SK-N-MC (cell line): ENCODE measurements around the gene DNAJB11.

Experiments used
- DNase-seq: peaks from one replicate; pipeline ENCODE4 v3.0.0-alpha.2; 2011; ENCODE audit warnings: low read depth, low spot score
- H3K27ac ChIP-seq: fragments of 200-600 bp; sonication (generic); 2 replicates; pipeline ENCODE4 v1.5.1; 2016; ENCODE audit warnings: mixed run types
- H3K36me3 ChIP-seq: fragments of 200-600 bp; sonication (generic); 2 replicates; pipeline ENCODE4 v1.6.1; 2017; ENCODE audit warnings: antibody characterized with exemption, low read length, mixed read lengths; ENCODE audit not compliant: insufficient read depth
- H3K4me3 ChIP-seq: fragments of 200-600 bp; sonication (generic); 2 replicates; pipeline ENCODE4 v1.5.1; 2016
- H3K9ac ChIP-seq: fragments of 200-600 bp; sonication (generic); 2 replicates; pipeline ENCODE4 v1.8.0; 2017; ENCODE audit warnings: mixed run types, mixed read lengths; ENCODE audit not compliant: insufficient read length
- H3K9me3 ChIP-seq: fragments of 200-600 bp; sonication (generic); 2 replicates; pipeline ENCODE4 v1.6.1; 2017; ENCODE audit warnings: low read depth, mild to moderate bottlenecking, antibody characterized with exemption, low read length, moderate library complexity, mixed read lengths
- EZH2 ChIP-seq: fragments of 200-600 bp; sonication (generic); IDR thresholded peaks from one replicate; pipeline ENCODE4 v1.6.1; 2017; ENCODE audit warnings: antibody characterized with exemption
- FOXP2 ChIP-seq: optimal IDR thresholded peaks from 2 replicates; pipeline ENCODE3; 2011; ENCODE audit warnings: mild to moderate bottlenecking, moderate library complexity; ENCODE audit not compliant: insufficient read depth; ENCODE audit errors: extremely low read length, control extremely low read depth
- POLR2AphosphoS5 ChIP-seq: IDR thresholded peaks from 2 replicates; pipeline ENCODE4 v1.6.1; 2012; ENCODE audit warnings: mild to moderate bottlenecking, low read depth, low read length, borderline replicate concordance

The DNAJB11 gene

DNA sequence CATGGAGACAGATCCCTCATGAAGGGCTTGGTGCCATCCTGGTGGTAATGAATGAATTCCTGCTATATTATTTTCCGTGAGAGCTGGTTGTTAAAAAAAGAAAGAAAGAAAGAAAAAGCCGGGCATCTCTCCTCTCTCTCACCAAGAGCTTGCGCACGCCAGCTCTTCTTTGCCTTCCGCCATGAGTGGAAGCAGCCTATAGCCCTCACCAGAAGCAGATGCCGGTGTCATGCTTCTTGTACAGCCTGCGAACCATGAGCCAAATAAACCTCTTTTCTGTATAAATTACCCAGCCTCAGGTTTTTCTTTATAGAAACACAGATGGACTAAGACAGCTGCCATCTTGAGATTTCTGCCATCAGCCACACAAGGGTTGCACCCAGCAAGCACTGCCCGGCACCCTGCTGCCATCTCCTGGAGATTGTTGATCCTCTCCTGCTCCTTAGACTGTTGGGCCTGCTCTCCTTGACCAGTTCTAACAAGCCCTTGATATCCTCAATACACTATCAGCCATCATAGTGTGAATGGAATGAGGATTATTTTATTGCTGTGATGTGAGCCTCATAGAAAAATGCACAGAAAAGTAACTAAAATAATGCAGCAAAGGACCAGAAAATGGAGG is 38.8 kb downstream of the DNAJB11 start:
- TF ChIP-seq FOXP2: no peak
- TF ChIP-seq EZH2: no peak
- no peak for TF ChIP-seq POLR2AphosphoS5
- Histone ChIP-seq H3K36me3 (no peaks in the 10 kb centered on the region), H3K4me3 (no peak overlapping the region), H3K9ac (no peak overlapping the region), H3K9me3 (no peaks in the 10 kb centered on the region), H3K27ac (no peak overlapping the region)
- no peak for DNase-seq

DNA sequence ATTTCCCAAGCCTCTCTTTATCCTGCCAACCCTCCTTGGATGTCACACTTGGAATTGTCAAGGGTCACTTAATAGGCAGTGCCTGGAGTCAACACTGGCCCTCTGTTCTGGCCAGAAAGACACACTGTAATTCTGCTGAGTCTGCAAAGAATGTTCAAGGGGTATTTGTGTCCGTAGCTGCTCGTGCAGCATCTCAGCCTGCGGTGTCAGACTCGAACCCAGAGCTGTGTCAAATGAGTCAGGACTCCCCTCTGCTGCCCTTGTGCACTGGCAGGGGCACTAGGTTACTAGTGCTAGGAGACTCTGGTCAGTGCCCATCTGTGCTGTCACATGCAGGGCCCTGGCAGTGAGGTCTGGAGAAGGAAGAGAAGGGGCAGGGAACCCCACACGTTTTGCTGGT is 41.5 kb downstream of the DNAJB11 start:
- no peak overlapping the region for H3K4me3 ChIP-seq
- no peak overlapping the region for H3K27ac ChIP-seq
- H3K36me3 ChIP-seq: no peaks in the 10 kb centered on the region
- DNase-seq: no peak
- H3K9me3 ChIP-seq: no peaks in the 10 kb centered on the region
- TF ChIP-seq FOXP2 (no peak), EZH2 (no peak), POLR2AphosphoS5 (no peak)
- no peak overlapping the region for H3K9ac ChIP-seq

DNA sequence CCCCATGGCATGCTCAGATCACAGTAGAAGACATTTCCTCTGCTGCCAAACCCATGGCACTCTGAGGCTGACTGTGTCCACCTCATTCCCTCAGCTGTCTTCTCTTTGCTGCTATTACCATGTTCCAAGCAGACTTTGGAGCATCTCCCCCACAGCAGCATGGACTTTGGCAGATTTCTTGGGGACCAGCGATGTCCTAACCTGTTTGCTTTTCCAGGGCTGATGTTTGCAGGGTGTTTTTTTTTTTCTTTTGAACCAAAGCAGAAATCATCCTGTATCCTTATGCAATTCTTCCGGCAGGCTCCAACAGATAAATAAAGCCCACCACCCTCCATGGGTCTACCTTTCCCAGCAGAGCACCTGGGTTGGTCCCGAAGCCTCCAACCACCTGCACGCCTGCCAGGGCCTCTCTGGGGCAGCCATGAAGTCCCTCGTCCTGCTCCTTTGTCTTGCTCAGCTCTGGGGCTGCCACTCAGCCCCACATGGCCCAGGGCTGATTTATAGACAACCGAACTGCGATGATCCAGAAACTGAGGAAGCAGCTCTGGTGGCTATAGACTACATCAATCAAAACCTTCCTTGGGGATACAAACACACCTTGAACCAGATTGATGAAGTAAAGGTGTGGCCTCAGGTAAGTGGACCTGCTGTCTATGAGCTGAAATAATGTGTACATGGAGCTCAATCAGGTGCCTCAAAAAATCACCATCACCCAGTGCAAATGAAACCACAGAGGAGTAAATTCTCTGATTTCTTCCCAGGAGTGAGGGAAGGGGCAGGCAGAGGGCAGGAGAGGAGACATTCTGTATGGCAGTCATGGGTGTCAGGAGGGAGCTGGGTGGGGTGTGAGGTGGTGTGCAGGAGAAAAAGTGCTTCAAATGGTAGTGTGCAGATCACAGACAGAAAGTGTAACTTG is 42.5 kb downstream of the DNAJB11 start, which contains the start of gene AHSG:
Gene AHSG (plus strand): TSS at position 340 of the 916 bp plus-strand sequence. CDS start 82 bp downstream, at position 422.
- peak within 1 kb of the TSS; percentile 79 for H3K27ac ChIP-seq
- no peak within 1 kb of the TSS for H3K9ac ChIP-seq
- H3K4me3 ChIP-seq: peak within 1 kb of the TSS; percentile 75
- TF ChIP-seq EZH2: no peak
- H3K9me3 ChIP-seq: no peaks in the 10 kb centered on the region
- DNase-seq: no peak
- no peaks in the 10 kb centered on the region for H3K36me3 ChIP-seq

DNA sequence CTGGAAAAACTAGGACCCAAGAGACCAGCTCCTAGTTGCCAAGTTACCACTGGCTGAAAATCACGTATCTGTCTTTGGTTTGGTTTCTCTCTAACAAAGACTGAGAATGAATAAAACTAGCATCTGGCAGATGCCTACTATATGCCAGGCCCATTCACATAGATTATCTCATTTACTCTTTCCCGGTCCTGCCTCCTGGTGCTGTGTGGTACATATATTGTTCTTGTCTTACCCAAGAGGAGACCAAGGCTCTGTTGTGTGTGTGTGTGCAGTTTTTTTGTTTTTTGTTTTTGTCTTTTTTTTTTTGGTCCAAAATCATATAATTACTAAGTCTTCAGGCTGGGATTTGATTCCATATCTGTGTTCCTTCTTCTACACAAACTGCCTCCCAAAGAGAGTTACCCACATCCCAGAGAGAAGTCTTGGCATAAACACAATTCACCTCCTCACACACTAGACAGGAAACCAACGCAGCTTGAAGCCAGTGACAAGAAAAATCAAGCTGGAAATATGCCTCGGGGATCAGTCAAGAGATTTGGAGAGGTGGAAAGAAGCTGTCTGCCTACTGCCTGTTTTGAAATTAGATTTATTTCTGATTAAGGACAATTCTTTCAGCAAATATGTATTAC is 43.2 kb downstream of the DNAJB11 start:
- H3K9ac ChIP-seq: peak overlapping the region; percentile 29
- H3K9me3 ChIP-seq: no peaks in the 10 kb centered on the region
- peak overlapping the region; percentile 79 for H3K27ac ChIP-seq
- TF ChIP-seq EZH2 (no peak), POLR2AphosphoS5 (no peak; the same call in 1 of the 2 replicates), FOXP2 (no peak)
- DNase-seq: peak; percentile 97
- peak overlapping the region; percentile 75 for H3K4me3 ChIP-seq
- no peaks in the 10 kb centered on the region for H3K36me3 ChIP-seq

GRCh38 chr3:186614266-186614596 is 43.7 kb downstream of the DNAJB11 start:
- DNase-seq: no peak
- H3K36me3 ChIP-seq: no peaks in the 10 kb centered on the region
- H3K9me3 ChIP-seq: no peaks in the 10 kb centered on the region
- H3K9ac ChIP-seq: peak overlapping the region; percentile 29
- H3K27ac ChIP-seq: peak overlapping the region; percentile 79
- peak overlapping the region; percentile 75 for H3K4me3 ChIP-seq
- TF ChIP-seq EZH2 (no peak), FOXP2 (no peak), POLR2AphosphoS5 (no peak)

DNA sequence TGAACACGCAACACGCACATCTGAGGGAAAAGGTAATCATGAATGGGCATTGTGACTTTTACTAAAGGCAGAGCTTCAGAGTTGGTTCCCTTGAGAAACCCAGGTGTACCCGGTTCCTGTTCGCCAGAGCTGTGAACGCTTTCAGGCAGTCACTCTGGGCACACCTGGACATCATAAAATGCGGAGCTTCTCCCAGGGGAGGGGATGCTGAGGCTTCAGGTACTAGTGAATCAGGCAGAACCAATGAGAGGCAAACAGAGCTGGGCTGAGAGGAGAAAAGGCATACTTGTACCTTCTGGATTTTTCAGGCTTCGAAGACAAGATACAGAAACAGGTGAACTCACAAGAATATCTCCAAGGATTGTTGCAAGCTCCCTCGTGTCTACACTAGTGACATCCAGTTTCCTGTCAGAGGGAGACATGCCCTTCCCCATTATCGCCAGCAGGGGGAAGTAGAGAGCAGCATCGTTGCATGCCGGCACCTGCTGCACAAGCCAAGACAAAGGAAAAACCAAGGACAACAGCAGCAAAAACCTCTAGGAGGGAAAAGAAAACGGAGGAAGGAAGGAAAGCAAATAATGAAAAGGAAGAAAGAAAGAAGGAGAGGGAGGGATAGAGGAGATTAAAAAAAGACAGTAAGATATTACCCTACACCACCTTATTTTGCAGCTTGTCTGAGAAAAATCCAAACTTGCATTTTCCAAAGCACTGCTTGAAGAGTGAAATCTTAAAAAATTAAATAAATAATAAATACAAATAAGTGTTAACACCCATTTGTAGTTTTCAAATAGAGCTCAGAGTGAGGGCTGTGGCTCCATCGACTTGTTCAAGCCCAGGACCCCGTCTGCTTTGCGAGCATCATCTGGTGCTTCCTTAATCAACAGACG is 44.3 kb downstream of the DNAJB11 start:
- H3K27ac ChIP-seq: peak overlapping the region; percentile 79
- peak overlapping the region; percentile 29 for H3K9ac ChIP-seq
- no peaks in the 10 kb centered on the region for H3K36me3 ChIP-seq
- peak; percentile 74 for DNase-seq
- no peak for TF ChIP-seq FOXP2
- TF ChIP-seq EZH2: no peak
- no peak for TF ChIP-seq POLR2AphosphoS5
- H3K4me3 ChIP-seq: peak overlapping the region; percentile 75
- H3K9me3 ChIP-seq: no peaks in the 10 kb centered on the region

- no peaks in the 10 kb centered on the region for H3K9me3 ChIP-seq
- H3K36me3 ChIP-seq: no peaks in the 10 kb centered on the region
- H3K27ac ChIP-seq: no peak overlapping the region
- no peak overlapping the region for H3K4me3 ChIP-seq
- no peak for DNase-seq
- no peak overlapping the region for H3K9ac ChIP-seq
- TF ChIP-seq POLR2AphosphoS5 (no peak), EZH2 (no peak), FOXP2 (no peak)
Observed at GRCh38 chr3:186616299-186616617, 45.7 kb downstream of the DNAJB11 start.
